GM18507 (cell line): ENCODE measurements around the gene PAX3.

Source experiments
- DNase-seq: peaks from one replicate; pipeline ENCODE4 v3.0.0; 2011; ENCODE audit warnings: low read depth; ENCODE audit not compliant: insufficient read length; ENCODE audit errors: extremely low spot score
- FAIRE-seq: peaks from 2 replicates; lab custom pipeline; 2011; peaks lifted over from hg19 to GRCh38; lab: Jason Lieb, UNC

The PAX3 gene

DNA sequence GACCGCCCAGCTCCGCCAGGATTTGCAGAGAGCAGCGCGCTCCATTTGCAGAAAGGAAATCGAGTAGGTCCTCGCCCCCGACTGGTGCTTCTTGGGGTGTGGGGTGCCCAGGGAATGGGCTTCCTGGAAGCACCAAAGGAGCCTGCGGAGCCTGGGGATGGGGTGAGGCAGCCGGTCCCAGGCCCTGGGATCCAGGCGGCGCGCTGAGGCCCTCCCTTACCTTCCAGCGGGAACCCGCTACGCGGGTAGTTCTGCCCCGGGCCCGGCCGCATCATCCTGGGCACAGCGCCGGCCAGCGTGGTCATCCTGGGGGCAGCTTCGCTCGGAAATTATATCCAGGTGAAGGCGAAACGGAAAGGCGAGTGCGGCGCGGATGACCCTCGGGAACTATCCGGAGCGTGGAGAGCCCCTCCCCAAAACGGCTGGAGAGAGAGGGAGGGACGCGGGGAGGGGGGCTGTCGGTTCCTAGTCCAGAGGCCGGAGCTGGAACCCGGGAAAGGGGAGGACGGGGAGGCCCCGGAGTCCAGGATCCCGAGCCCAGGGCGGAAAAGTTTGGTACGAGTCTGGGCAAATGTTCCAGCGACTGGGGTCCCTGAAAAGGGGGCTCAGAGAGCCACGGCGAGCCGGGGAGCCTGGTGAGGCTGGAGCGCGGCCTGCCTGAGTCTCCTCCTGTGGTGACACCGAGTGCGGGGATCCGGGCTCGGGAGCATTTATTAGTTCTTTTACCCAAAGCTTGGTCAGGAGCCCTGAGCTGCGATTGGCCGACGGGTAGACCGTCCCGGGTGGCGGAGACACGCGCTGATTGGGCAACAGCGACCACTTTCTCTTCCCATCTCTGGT, at the start of gene PAX3:
TSS of gene PAX3 (minus strand) at position 688 of the 840 bp plus-strand sequence. CDS start at position 305, 383 bp downstream.
- no peak for DNase-seq
- FAIRE-seq, result no peak

DNA sequence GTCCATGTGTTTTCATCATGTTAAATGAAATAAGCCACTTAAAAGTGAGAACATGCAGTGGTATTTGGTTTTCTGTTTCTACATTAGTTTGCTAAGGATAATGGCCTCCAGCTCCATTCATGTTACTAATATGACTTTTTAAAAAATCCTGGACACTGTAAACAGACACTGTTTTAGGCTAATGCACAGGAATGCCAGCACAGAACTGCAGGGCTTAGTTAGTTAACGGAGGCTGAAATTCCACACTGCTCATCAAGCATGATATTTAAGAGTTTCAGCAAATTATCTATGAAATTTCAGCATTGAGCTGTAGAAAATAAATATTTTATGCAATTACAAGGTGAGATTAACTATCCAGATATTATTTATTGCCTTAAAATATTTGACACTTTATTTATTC, 42.5 kb upstream of the PAX3 start:
- FAIRE-seq (no peak), DNase-seq (no peak)

DNA sequence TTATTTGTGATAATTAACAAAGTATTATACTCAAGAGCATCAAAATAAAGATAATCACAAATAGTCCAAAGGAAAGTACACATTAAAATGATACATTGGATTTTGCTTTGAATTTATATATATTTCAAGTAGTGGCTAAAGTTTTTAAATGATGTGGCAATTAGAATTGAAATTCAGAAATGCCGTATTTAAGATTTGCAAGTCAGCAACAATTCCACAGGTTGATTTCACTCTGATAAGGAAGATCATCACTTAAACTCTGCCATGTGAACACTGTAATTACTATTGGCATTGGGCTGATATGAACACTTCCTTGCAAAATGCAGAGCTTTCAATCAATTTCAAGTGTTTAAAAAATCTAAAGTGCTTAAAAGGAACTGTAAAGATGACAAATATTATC, 39.6 kb upstream of the PAX3 start:
- DNase-seq, result no peak

DNA sequence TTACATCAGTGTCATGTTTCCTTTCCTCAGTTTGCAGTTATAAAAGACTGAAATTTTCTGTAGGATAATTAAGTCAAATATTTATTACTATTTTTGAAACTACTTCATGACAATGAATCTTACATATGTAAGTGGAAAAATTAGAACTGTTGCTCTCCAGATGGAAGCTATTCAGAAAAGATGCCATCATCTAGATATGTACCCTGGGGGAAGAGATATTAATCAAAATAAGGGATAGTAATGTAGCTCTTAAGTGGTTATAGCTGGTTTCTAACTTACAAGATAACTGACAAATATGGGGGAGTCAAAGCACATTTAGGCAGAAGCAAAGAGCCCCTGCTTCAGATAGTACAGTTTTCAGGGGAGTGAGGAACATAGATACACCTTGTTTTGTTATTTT, 38.1 kb upstream of the PAX3 start:
- DNase-seq (no peak), FAIRE-seq (no peak)

More for the DNA sequence above, 39.6 kb upstream of the PAX3 start:
- no peak for FAIRE-seq

- DNase-seq (no peak), FAIRE-seq (no peak)
Measured at GRCh38 chr2:222336442-222336841, 37.6 kb upstream of the PAX3 start.

GRCh38 chr2:222334914-222335313, 36.1 kb upstream of the PAX3 start:
- no peak for DNase-seq
- FAIRE-seq, result no peak

- FAIRE-seq, result no peak
Measured at GRCh38 chr2:222333397-222333796, 34.6 kb upstream of the PAX3 start.

DNA sequence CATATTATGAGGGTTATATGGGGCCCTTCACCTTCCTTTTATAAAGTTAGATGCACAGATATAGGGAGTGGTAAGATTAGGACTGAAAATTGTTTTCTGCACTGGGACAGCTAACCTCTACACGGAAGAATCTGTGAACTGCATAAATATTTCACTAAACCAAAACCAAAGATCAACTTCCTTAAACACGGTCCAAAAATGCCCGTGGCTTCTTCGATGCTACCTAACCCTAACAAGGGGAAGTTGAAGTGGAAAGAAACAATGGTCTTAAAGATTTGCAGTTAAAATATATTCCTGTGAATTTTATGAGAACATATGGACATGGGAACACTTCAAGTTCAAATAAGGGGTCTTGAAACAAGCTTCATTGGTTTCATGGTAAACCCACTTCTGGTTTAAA, 33.3 kb upstream of the PAX3 start:
- DNase-seq (no peak), FAIRE-seq (no peak)

More at GRCh38 chr2:222333397-222333796, 34.6 kb upstream of the PAX3 start:
- DNase-seq, result no peak

GRCh38 chr2:222330910-222331309, 32.1 kb upstream of the PAX3 start:
- no peak for DNase-seq
- FAIRE-seq, result no peak

DNA sequence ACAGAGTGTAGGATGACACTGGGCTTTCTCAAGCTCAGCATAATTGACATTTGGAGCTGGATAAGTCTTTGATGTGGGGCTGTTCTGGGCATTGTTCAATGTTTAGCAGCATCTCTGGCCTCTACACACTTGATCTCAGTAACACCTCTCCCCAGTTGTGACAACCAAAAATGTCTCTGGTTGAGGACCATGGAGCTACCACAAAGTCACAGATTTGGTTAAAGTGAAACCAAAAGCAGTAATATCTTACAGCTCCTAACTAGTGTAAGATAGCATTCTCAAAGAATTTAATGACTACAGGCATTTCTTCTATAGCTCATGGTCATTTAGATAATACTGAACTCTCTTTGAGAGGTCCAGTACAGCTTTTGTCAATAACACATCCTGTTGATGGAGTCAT, 23.4 kb upstream of the PAX3 start:
- peak; percentile 91 for FAIRE-seq
- no peak for DNase-seq

DNA sequence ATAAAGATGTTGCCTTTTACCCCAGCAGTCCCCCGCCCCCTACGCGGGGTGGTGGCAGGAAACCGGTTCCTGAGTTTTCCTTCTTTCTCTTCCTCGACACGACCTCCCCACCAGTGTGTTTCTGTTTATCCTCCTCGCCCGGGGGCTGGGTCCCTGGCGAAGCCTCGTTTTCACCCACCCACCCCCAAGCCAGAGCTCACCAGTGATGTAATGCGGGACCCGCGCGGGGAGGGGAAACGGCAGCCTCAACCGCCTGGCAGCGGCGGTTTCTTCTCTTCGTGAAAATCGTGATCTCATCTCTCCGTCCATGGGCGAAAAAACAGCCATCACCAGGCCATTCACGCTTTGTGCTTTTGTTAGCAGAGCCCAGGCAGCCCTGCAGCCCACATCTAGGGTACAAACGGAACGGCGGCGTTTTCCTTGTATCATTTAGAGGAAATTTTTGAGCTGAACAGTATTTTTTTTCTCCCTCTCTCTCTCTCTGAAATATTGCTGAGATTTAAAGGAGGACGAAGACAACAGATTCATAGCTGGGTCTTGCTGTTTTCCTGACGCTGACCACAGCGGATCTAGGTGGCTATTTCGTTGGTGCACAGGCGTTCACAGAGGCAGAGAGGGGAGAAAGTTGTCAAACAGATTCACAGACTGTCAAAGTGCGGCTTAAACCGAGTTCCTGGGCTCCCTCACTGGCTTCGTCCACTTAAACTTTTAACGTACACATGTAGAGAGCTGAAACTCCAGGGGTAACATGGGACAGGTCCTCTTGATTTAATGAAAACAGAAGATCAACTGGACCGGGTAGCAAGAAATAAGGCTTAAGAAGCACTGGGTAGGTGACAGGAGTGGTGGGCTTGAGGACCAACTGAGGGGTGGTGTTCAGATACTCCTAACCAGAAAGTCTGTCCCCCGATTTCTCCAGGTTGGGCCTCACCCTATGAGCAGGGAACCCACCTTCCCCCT, 21.9 kb upstream of the PAX3 start:
- FAIRE-seq (peak; percentile 64), DNase-seq (no peak)

DNA sequence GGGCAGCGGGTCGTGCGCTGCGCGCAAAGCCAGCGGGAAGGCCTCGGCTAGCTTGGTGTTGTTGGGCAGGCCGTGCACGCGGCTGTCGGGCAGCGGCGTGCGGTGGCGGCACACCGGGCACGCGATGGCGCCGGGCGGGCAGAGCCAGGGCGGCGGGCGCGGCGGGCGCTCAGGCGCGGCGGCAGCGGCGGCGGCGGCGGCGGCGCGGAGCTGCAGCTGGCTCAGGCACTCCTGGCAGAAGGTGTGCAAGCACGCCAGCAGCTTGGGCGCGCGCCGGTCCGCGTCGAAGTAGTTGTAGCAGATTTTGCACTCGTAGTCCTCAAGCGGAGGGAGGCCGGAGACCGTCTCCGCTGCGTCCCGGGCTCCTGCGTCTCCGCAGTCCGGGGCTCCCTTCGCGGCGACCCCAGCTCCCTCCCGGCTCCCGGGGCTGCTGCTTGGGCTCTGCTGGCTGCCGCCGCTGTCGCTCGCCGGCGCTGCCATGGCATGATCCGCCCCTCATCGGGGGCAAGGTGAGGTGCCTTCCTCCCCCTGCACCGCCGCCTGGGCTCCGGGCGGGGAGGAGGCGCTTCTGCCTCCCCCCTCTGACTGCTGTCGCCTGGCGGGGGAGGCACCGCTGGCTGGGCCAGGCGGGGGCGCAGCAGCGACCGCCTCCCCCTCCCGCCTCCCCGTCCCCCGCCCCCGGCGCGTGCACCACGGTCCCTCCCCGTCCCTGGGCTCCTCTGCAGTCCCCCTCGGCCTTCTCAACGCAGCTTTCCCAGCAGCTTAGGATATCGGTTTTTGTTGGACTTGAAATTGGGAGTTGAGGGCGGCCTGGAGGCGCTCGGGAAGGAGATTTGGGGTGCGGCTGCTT, 21.0 kb upstream of the PAX3 start:
- FAIRE-seq (peak; percentile 56), DNase-seq (no peak)

GRCh38 chr2:222318712-222319585, 20.2 kb upstream of the PAX3 start:
- no peak for DNase-seq
- FAIRE-seq, result peak; percentile 5

GRCh38 chr2:222318026-222318711, 19.4 kb upstream of the PAX3 start:
- FAIRE-seq (peak; percentile 88), DNase-seq (no peak)

DNA sequence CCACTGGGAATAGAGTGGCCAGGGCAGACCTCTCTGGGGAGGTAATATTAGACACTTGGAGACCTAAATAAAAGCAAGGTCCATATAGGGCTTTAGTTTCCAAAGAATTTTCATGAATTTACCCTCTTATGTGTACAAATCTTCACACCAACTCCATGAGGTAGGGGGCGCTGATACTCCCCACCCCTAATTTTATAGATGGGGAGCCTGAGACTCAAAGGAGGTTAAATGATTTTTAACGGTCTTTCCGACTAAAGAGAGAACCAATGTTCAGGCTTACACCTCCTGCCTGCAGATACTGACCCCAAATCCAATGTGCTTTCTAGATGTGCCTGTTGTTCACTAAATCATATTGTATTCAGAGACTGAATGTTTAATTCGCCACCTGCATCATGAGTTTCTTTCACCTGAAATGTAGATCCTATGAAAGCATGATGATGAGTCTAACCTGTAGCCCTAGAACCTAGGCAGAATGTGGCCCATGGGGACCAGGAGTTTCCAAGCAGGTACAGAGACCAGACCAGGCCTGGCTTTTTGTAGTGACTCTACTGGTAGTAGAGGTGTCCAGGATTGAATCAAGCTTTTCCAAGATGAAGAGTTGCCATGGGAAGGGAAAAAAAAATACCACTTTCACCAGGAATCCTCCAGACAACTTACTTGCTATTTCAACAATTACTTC, 16.8 kb upstream of the PAX3 start:
- no peak for DNase-seq

GRCh38 chr2:222313816-222314215, 15.0 kb upstream of the PAX3 start:
- FAIRE-seq (no peak), DNase-seq (no peak)

More for the DNA sequence above, 16.8 kb upstream of the PAX3 start:
- FAIRE-seq, result no peak

GRCh38 chr2:222311978-222312738, 13.4 kb upstream of the PAX3 start:
- no peak for DNase-seq
- FAIRE-seq, result no peak
